Adipocyte (in vitro differentiated cells): ENCODE data around the gene MACROD2.
A peak's percentile ranks its signal among the peaks of the same experiment; 100 is the strongest.

Source experiments
- DNase-seq: peaks from one replicate; pipeline ENCODE4 v3.0.0-alpha.2; 2015; ENCODE audit warnings: low read depth
- H3K27me3 ChIP-seq: replicated peaks from 2 replicates; pipeline ENCODE4 v1.7.0; 2013; ENCODE audit warnings: mild to moderate bottlenecking, low read length, moderate library complexity; ENCODE audit not compliant: control insufficient read depth, insufficient read depth
- H3K36me3 ChIP-seq: 2 replicates; pipeline ENCODE4 v1.7.0; 2013; ENCODE audit warnings: low read length, mild to moderate bottlenecking, moderate library complexity; ENCODE audit not compliant: control insufficient read depth, insufficient read depth, severe bottlenecking
- H3K4me1 ChIP-seq: 2 replicates; pipeline ENCODE4 v1.7.0; 2013; ENCODE audit warnings: mild to moderate bottlenecking, low read length, moderate library complexity; ENCODE audit not compliant: control insufficient read depth, insufficient read depth
- H3K4me3 ChIP-seq: 2 replicates; pipeline ENCODE4 v1.7.0; 2013; ENCODE audit warnings: mild to moderate bottlenecking, low read length, moderate library complexity
- H3K9ac ChIP-seq: 2 replicates; pipeline ENCODE4 v1.7.0; 2013; ENCODE audit warnings: mild to moderate bottlenecking, low read length, moderate library complexity
- H3K9me3 ChIP-seq: 2 replicates; pipeline ENCODE4 v1.7.0; 2013; ENCODE audit warnings: mild to moderate bottlenecking, low read length, moderate library complexity; ENCODE audit not compliant: control insufficient read depth

MACROD2 gene

GRCh38 chr20:14383335-14383734, 388.0 kb downstream of the MACROD2 start:
- no peaks in the 10 kb centered on the region for H3K36me3 ChIP-seq
- no peak overlapping the region for H3K4me3 ChIP-seq
- peaks cover 12% of the 10 kb centered on the region for H3K9me3 ChIP-seq
- H3K4me1 ChIP-seq: no peaks in the 10 kb centered on the region
- H3K9ac ChIP-seq: no peak overlapping the region
- no peak for DNase-seq
- H3K27me3 ChIP-seq: no peaks in the 10 kb centered on the region

DNA sequence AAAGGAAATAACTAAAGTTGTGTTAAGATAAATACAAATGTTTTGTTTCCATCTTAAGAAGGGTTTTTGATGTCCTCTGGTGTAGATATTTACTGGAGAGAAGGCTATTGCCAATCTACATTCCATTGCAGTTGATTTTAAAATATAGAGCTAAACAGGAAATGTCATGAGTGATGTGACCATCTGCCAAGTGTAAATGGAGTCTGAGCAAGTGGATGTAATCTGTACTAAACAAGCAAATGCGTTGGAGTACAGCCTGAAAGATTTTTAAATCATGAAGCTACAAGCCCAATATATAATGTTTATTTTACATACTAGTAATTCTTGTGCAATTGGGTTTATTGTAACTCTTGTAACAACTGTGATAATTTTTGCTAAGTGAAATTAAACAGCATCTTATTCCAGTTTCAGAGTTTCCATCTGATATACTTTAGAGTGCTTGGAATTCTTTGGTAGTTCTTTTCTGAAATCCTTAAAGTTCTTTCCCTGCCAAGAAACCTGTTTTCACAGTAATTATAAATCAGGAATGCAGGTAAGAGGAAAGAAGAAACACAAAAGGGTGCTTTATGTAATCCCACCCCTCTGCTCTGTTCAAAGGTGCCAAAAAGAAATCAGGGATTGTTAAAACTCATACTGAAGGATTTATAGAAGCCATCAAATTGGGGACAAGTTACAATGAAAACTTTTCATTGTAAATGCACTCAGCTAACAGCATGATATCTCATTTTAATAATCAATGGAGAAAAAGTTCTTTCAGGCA, 389.3 kb downstream of the MACROD2 start:
- peak; percentile 48 for DNase-seq
- Histone ChIP-seq H3K27me3 (no peaks in the 10 kb centered on the region), H3K9ac (no peak overlapping the region), H3K4me3 (no peak overlapping the region), H3K4me1 (no peaks in the 10 kb centered on the region), H3K36me3 (no peaks in the 10 kb centered on the region), H3K9me3 (peaks cover 12% of the 10 kb centered on the region)

DNA sequence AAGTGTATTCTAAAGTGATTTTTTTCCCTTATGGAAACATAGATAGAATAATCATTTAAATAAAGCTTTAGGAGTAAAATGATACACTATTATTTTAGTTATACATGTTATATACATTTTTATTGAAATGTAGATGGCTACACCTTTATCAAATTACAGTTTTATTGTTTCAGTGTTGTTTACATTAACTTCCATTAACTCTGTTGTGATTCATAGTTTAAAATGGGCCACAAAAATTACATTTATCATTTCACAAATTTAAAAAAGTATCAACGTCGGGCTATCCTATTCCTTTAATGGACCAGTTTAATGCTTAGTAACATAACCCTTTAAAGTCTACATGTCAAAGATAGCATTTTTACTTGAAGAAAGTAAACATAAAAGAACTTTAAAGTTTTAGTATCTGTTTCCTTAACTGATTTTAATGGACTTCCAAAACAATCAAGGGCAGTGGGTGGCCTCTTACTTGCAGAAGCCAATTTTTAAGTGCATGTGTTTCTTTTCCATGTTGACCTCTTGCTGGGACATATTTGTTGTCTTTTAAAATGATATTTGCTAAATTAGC, 389.9 kb downstream of the MACROD2 start:
- DNase-seq: no peak
- H3K36me3 ChIP-seq: no peaks in the 10 kb centered on the region
- peaks cover 12% of the 10 kb centered on the region for H3K9me3 ChIP-seq
- H3K27me3 ChIP-seq: no peaks in the 10 kb centered on the region
- no peaks in the 10 kb centered on the region for H3K4me1 ChIP-seq
- H3K9ac ChIP-seq: no peak overlapping the region
- no peak overlapping the region for H3K4me3 ChIP-seq

- no peak for DNase-seq
- Histone ChIP-seq H3K36me3 (no peaks in the 10 kb centered on the region), H3K4me3 (no peak overlapping the region), H3K9ac (no peak overlapping the region), H3K4me1 (no peaks in the 10 kb centered on the region), H3K9me3 (peaks cover 12% of the 10 kb centered on the region), H3K27me3 (no peaks in the 10 kb centered on the region)
Observed at GRCh38 chr20:14386726-14387125, 391.4 kb downstream of the MACROD2 start.

GRCh38 chr20:14401479-14402138, 406.3 kb downstream of the MACROD2 start:
- H3K4me1 ChIP-seq: peaks cover 6% of the 10 kb centered on the region
- H3K4me3 ChIP-seq: no peak overlapping the region
- no peak for DNase-seq
- no peaks in the 10 kb centered on the region for H3K27me3 ChIP-seq
- no peaks in the 10 kb centered on the region for H3K9me3 ChIP-seq
- H3K9ac ChIP-seq: no peak overlapping the region
- H3K36me3 ChIP-seq: no peaks in the 10 kb centered on the region

DNA sequence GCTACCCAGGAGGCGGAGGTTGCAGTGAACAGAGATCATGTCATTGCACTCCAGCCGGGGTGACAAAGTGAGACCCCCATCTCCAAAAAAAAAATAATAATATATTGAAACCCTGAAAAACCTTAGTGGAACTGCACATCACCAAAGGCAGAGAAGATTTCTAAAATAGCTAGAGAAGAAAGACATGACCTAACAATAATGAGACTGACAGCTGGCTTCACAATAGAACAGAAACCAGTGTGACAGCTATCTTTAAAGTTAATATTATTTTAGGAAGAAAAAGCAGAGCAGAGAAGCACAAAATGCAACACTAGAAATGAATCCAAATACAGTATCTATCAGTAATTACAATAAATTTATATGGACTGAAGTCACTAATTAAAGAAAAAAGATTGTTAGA, 409.2 kb downstream of the MACROD2 start:
- H3K4me3 ChIP-seq: no peak overlapping the region
- H3K9ac ChIP-seq: no peak overlapping the region
- H3K36me3 ChIP-seq: no peaks in the 10 kb centered on the region
- H3K9me3 ChIP-seq: no peaks in the 10 kb centered on the region
- no peak for DNase-seq
- H3K4me1 ChIP-seq: peaks cover 16% of the 10 kb centered on the region
- H3K27me3 ChIP-seq: no peaks in the 10 kb centered on the region

- Histone ChIP-seq H3K9ac (no peak overlapping the region), H3K27me3 (no peaks in the 10 kb centered on the region), H3K4me3 (no peak overlapping the region), H3K9me3 (no peaks in the 10 kb centered on the region), H3K36me3 (no peaks in the 10 kb centered on the region), H3K4me1 (peaks cover 16% of the 10 kb centered on the region)
- peak; percentile 30 for DNase-seq
Observed at GRCh38 chr20:14406495-14406894, 411.2 kb downstream of the MACROD2 start.

DNA sequence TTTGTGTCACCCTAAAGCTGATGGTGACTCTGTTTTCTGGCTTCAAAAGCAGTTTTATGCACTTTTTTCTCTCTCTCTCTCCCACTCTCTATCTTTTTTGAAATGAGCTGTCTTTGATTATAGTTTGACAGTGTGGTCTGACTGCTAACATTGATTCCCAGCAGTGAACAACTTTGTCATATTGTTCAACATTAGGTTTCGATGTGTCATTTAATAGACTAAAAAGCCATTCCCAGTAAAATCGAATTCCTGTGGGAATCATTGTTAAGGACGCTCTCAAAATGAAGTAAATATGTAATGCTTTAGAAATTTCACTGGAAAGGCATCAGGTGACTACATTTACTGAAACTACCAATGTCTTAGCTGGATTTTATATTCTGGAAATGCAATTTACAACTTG, 412.0 kb downstream of the MACROD2 start:
- H3K36me3 ChIP-seq: no peaks in the 10 kb centered on the region
- H3K9ac ChIP-seq: no peak overlapping the region
- no peaks in the 10 kb centered on the region for H3K27me3 ChIP-seq
- H3K4me3 ChIP-seq: no peak overlapping the region
- no peaks in the 10 kb centered on the region for H3K9me3 ChIP-seq
- peaks cover 13% of the 10 kb centered on the region for H3K4me1 ChIP-seq
- DNase-seq: no peak

GRCh38 chr20:14410869-14411555, 415.7 kb downstream of the MACROD2 start:
- Histone ChIP-seq H3K4me1 (peaks cover 10% of the 10 kb centered on the region), H3K27me3 (no peaks in the 10 kb centered on the region), H3K9me3 (no peaks in the 10 kb centered on the region), H3K36me3 (no peaks in the 10 kb centered on the region), H3K9ac (no peak overlapping the region), H3K4me3 (no peak overlapping the region)
- DNase-seq: no peak

DNA sequence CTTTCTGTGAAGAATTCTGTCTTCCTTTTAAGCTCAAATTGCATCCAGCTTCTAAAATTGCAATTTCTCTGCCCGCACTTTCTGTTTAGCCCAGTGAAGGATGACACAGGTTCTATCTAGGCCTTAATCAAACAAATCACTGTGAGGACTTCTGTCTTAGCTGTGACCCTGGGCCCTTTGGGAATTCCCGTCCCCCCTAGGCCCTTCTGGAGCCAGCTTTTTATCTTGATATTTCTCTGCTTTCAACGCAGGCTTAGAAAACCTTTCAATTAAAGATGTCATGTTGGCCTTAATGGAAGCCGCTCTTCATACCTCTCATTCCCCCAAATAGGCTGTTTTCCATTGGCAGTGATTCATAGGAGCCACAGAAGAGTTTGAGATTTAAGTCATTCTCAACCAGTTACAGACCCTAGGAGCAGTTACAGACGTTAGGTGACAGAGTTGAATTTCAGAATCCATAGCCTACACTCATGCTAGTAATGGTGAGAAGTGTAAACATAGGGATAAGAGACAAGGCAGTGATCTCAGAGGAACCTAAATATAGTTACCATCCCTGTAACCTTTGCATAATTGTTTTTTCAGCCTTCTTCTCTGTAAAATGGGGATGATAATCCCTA, 416.9 kb downstream of the MACROD2 start:
- H3K27me3 ChIP-seq: no peaks in the 10 kb centered on the region
- H3K36me3 ChIP-seq: no peaks in the 10 kb centered on the region
- no peak for DNase-seq
- H3K9me3 ChIP-seq: no peaks in the 10 kb centered on the region
- H3K4me1 ChIP-seq: peaks cover 4% of the 10 kb centered on the region
- H3K4me3 ChIP-seq: no peak overlapping the region
- no peak overlapping the region for H3K9ac ChIP-seq

- H3K9ac ChIP-seq: no peak overlapping the region
Observed at GRCh38 chr20:14413835-14414234, 418.5 kb downstream of the MACROD2 start.

More at GRCh38 chr20:14413835-14414234, 418.5 kb downstream of the MACROD2 start:
- H3K4me1 ChIP-seq: peaks cover 4% of the 10 kb centered on the region
- H3K9me3 ChIP-seq: no peaks in the 10 kb centered on the region
- DNase-seq: no peak
- no peaks in the 10 kb centered on the region for H3K27me3 ChIP-seq
- no peaks in the 10 kb centered on the region for H3K36me3 ChIP-seq
- no peak overlapping the region for H3K4me3 ChIP-seq
